ENCODE results near the gene TMEM120A. TPM values are rescaled to one million over a fixed set of nuclear protein-coding genes. Genes with fewer than 3 reads are reported as not detected.

TMEM120A gene
- total and polyA plus RNA-seq, 10 of the 15 experiments (the other 5 are each of a cell fraction or from before 2014, with no cell fraction given) = 0.43 to 86.6 (median 18.5) TPM

GRCh38 chr7:75958802-75959543 is 35.4 kb downstream of the TMEM120A start (continued):
- TF ChIP-seq CTCF (IDR thresholded peaks at IDR 0.05 in 2 of 3, conservative IDR thresholded peaks at IDR 0.05 in 1 of 3; ENCODE audit: control insufficient read depth in 2 of 3, extremely low read depth in 1 of 3, insufficient read depth in 1 of 3, low read depth in 3 of 3, low read length in 3 of 3) (no peak), SREBF2 (IDR thresholded peaks at IDR 0.05; ENCODE audit: low read length) (no peak)

- in situ Hi-C loops (cut with MboI) (no loop called here), intact Hi-C loops (cut with micrococcal nuclease; ENCODE audit: unreplicated experiment) (no loop called here)
- POLR2A ChIA-PET = no interaction called here
- CTCF ChIA-PET = interaction anchor here (2.0 kb wide), 1 partner anchor 63 kb away, joined by 5 read pairs; no protein-coding TSS in a partner anchor
- no peak overlapping the region for H3K4me3 ChIP-seq
- DNase-seq (ENCODE audit: low read depth, low spot score) (no peak), ATAC-seq (no peak), FAIRE-seq (no peak)
- no peak overlapping the region for H2AFZ ChIP-seq (ENCODE audit: control insufficient read depth, low read depth, low read length)
- no peaks in the 10 kb centered on the region for H3K9me3 ChIP-seq (replicated peaks; ENCODE audit: control insufficient read depth, insufficient read depth, low read length)
- no peaks in the 10 kb centered on the region for H3K79me2 ChIP-seq (ENCODE audit: control insufficient read depth, insufficient read depth, low read length)
- H3K4me2 ChIP-seq (ENCODE audit: control insufficient read depth, insufficient read depth) = no peak overlapping the region
- no peak overlapping the region for H3K27ac ChIP-seq (ENCODE audit: control insufficient read depth, insufficient read depth)
- 91% methylated on average over 16 of the region's 16 CpGs for WGBS (ENCODE audit: insufficient coverage, insufficient replicate concordance, low lambda C conversion rate, missing lambda C conversion rate)
- no peaks in the 10 kb centered on the region for H4K20me1 ChIP-seq (ENCODE audit: control insufficient read depth, insufficient read depth)
- peaks cover 4 to 6% of the 10 kb centered on the region in 2 experiments; a peak in 3 of 4 replicates for H3K36me3 ChIP-seq (ENCODE audit: control insufficient read depth in 2 of 2, insufficient read depth in 2 of 2, low read length in 1 of 2)
- RAD21 ChIA-PET (ENCODE audit: unreplicated experiment) = no interaction called here
- BruUV-seq (replicated peaks) = no TSS peak
- SMC1A ChIA-PET (ENCODE audit: uncharacterized antibody, unreplicated experiment) = no interaction called here
- H3K27me3 ChIP-seq (replicated peaks in 1 of 2; ENCODE audit: control insufficient read depth in 2 of 2, insufficient read depth in 2 of 2, low read length in 1 of 2) = no peaks in the 10 kb centered on the region
- no peak overlapping the region for H3K9ac ChIP-seq (ENCODE audit: control insufficient read depth, insufficient read depth, low read length)
- H3K4me1 ChIP-seq (ENCODE audit: control insufficient read depth, insufficient read depth, low read length) = no peaks in the 10 kb centered on the region
- TF ChIP-seq ZNF24 (IDR thresholded peaks at IDR 0.05) (no peak), ZNF217 (IDR thresholded peaks at IDR 0.05) (no peak), MTA3 (IDR thresholded peaks at IDR 0.05; ENCODE audit: borderline replicate concordance, low read length) (no peak), KDM1A (IDR thresholded peaks at IDR 0.05; ENCODE audit: borderline replicate concordance) (no peak), ZNF274 (IDR thresholded peaks at IDR 0.05; ENCODE audit: insufficient read depth, insufficient read length) (no peak), GABPA (IDR thresholded peaks at IDR 0.05; ENCODE audit: low read depth) (no peak), SUZ12 (IDR thresholded peaks at IDR 0.05; ENCODE audit: unreplicated experiment) (no peak), HSF1 (IDR thresholded peaks at IDR 0.05; ENCODE audit: low read depth, low read length) (no peak), RAD21 (IDR thresholded peaks at IDR 0.05; ENCODE audit: insufficient read depth, low read depth, low read length) (no peak), EED (IDR thresholded peaks at IDR 0.05; ENCODE audit: low read depth) (no peak)
Measured at GRCh38 chr7:75957021-75957736, 37.2 kb downstream of the TMEM120A start.

Data from GM12878 (cell line).